ENCODE data around the gene MYL3.

DNA sequence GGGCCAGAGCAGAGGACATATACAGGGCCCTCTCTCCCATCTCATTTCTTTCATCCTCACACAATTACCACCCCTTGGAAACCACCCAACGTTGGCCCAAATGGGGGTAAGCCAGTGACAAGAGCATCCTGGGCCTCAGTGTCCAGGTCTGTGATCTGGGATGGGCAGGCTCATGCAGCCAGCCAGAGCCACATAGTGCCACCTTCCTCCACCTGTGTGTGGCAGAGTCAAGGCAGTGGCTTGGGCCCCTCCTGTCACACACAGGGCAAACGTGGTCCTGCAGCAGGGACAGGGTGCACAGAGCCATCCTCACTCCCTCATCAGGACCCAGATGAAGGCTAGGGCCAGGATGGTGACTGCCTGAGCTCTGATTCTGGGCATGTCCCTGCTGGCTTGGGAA lies 2.3 kb upstream of the MYL3 start:
- TF ChIP-seq SUZ12 (IDR thresholded peaks at IDR 0.05; ENCODE audit: extremely low read depth, insufficient read depth, insufficient read length) (no peak), ZNF274 (IDR thresholded peaks at IDR 0.05; ENCODE audit: low read depth, low read length) (no peak), YY1 (IDR thresholded peaks at IDR 0.05; ENCODE audit: insufficient read depth, insufficient read length) (no peak)
